Measurements from ENCODE around the gene LANCL2. TPM values are rescaled to one million over a fixed set of nuclear protein-coding genes. Genes with fewer than 3 reads are reported as not detected.

The LANCL2 gene
- total and polyA plus RNA-seq, 2 of the 4 experiments (the other 2 are of a cell fraction), result 11.7 to 17.9 TPM

DNA sequence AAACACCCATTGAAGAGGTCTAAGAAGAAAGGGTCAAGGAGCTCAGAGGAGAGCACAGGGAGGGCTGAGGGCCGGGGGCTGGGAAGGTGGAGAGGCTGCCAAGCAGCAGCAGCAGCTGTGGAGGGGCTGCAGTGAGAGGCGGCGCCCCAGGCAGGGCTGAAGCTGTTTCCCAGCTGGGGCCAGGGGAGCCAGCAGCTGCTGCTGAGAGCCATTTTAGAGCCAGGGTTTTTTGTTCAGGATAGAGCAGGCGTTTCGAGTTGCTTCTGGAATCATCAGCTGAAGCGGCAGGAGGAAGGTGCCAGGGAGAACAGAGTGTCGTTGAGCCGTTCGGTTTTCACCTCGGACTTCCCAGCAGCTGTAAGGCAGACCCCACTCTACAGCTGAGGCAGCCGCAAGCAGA is 62.7 kb downstream of the LANCL2 start:
- H2AFZ ChIP-seq (replicated peaks; ENCODE audit: low read length, poor library complexity), result no peak overlapping the region
- in situ Hi-C loops (cut with MboI; ENCODE audit: low sequenced_read_pairs) (loop anchor here (25.0 kb wide), 1 partner anchor 535 kb away; the partner anchor contains the start of genes MRPS17 and NIPSNAP2), intact Hi-C loops (cut with micrococcal nuclease) (no loop called here), dilution Hi-C loops (cut with HindIII; ENCODE audit: low sequenced_read_pairs, unreplicated experiment) (no loop called here)
- peaks cover 9% of the 10 kb centered on the region; the same call in 1 of the 2 replicates for H3K9me1 ChIP-seq (ENCODE audit: insufficient read depth, low read length)
- no peak overlapping the region for H3K14ac ChIP-seq (replicated peaks; ENCODE audit: low read depth, low read length)
- no peak overlapping the region for H3K4me3 ChIP-seq (ENCODE audit: insufficient read depth, low read depth, low read length)
- 0 out of 4 replicates have a peak, but pooled peaks cover 0 to 7% of the 10 kb centered on the region in 2 experiments for H3K79me1 ChIP-seq (ENCODE audit: low read depth in 1 of 2, low read length in 2 of 2)
- H4K20me1 ChIP-seq (ENCODE audit: insufficient read depth, low read length), result 0 out of 2 replicates have a peak, but pooled peaks cover 3% of the 10 kb centered on the region
- no peak for DNase-seq
- H4K8ac ChIP-seq (ENCODE audit: low read depth in 2 of 2, low read length in 2 of 2), result no peak overlapping the region
- no peak overlapping the region for H3K27ac ChIP-seq (ENCODE audit: insufficient read depth, low read length)
- ATAC-seq (ENCODE audit: low read depth), result no peak
- no peak overlapping the region for H3K23ac ChIP-seq (ENCODE audit: low read depth, low read length)
- peaks cover 18% of the 10 kb centered on the region for H3K4me1 ChIP-seq (ENCODE audit: control insufficient read depth, insufficient read depth, low read length)
- ChIA-PET CTCF (interaction anchor here (1.0 kb wide), 1 partner anchor 13 kb away, joined by 4 read pairs; no protein-coding TSS in a partner anchor), POLR2A (ENCODE audit: unreplicated experiment) (no interaction called here)
- no peak for TF ChIP-seq RFX5 (IDR thresholded peaks at IDR 0.05; ENCODE audit: low read depth, low read length)
- TF ChIP-seq MAZ (IDR thresholded peaks at IDR 0.05; ENCODE audit: borderline replicate concordance, low read depth, low read length), result no peak
- no peak for TF ChIP-seq BHLHE40 (IDR thresholded peaks at IDR 0.05; ENCODE audit: low read depth, low read length)
- no peak for TF ChIP-seq NFE2L2 (IDR thresholded peaks at IDR 0.05; ENCODE audit: low read depth, low read length)
- TF ChIP-seq USF2 (IDR thresholded peaks at IDR 0.05; ENCODE audit: low read depth, low read length), result no peak
- TF ChIP-seq, protein P1, sequence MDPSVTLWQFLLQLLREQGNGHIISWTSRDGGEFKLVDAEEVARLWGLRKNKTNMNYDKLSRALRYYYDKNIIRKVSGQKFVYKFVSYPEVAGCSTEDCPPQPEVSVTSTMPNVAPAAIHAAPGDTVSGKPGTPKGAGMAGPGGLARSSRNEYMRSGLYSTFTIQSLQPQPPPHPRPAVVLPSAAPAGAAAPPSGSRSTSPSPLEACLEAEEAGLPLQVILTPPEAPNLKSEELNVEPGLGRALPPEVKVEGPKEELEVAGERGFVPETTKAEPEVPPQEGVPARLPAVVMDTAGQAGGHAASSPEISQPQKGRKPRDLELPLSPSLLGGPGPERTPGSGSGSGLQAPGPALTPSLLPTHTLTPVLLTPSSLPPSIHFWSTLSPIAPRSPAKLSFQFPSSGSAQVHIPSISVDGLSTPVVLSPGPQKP (IDR thresholded peaks at IDR 0.05; ENCODE audit: borderline replicate concordance, low read depth, low read length), result no peak
- no peak for TF ChIP-seq RCOR1 (IDR thresholded peaks at IDR 0.05; ENCODE audit: insufficient replicate concordance, low read length)
- no peak for TF ChIP-seq MAFK (IDR thresholded peaks at IDR 0.05; ENCODE audit: low read depth, low read length)
- TF ChIP-seq FOS (IDR thresholded peaks at IDR 0.05; ENCODE audit: low read depth, low read length), result no peak
- no peak overlapping the region for H3K4me2 ChIP-seq (ENCODE audit: low read depth, low read length)
- no peak overlapping the region for H3K4ac ChIP-seq (ENCODE audit: low read depth, low read length)
- H3K27me3 ChIP-seq (ENCODE audit: control insufficient read depth, insufficient read depth, low read length), result no peaks in the 10 kb centered on the region
- peaks cover 8% of the 10 kb centered on the region for H3K36me3 ChIP-seq (ENCODE audit: control insufficient read depth, insufficient read depth, low read length)
- no peak overlapping the region for H4K91ac ChIP-seq (ENCODE audit: insufficient read depth, low read depth, low read length)
- no peak overlapping the region for H2BK15ac ChIP-seq (ENCODE audit: low read depth, low read length)
- H2BK20ac ChIP-seq (ENCODE audit: low read depth, low read length), result no peak overlapping the region
- H3K9ac ChIP-seq (ENCODE audit: low read depth, low read length), result no peak overlapping the region
- H3K56ac ChIP-seq (ENCODE audit: extremely low read depth, insufficient read depth, low read length), result no peak overlapping the region
- H4K5ac ChIP-seq (ENCODE audit: low read depth, low read length), result no peak overlapping the region
- no peaks in the 10 kb centered on the region for H3K9me3 ChIP-seq (ENCODE audit: control insufficient read depth, insufficient read depth, low read length)
- no peak overlapping the region for H2AK5ac ChIP-seq (ENCODE audit: low read depth, low read length)
- BruUV-seq (replicated peaks), result no TSS peak
- 51% methylated on average over 4 of the region's 11 CpGs; no CpG with 5 or more reads in 1 of the 2 experiments for WGBS, 2 experiments (ENCODE audit: extremely low coverage in 2 of 2, insufficient read length in 1 of 2)
- H2BK5ac ChIP-seq (ENCODE audit: low read depth, low read length, poor library complexity, severe bottlenecking), result no peak overlapping the region
- H2BK120ac ChIP-seq (ENCODE audit: low read depth, low read length), result no peak overlapping the region
- H2AK9ac ChIP-seq (replicated peaks; ENCODE audit: low read depth, low read length, poor library complexity), result no peak overlapping the region
- H3K18ac ChIP-seq (ENCODE audit: low read depth, low read length), result no peak overlapping the region

Data from IMR-90 (cell line).